Heart left ventricle (tissue), 16 donors: ENCODE measurements around the gene CPNE4. TPM values are rescaled to one million over a fixed set of nuclear protein-coding genes. Genes with fewer than 3 reads are reported as not detected.
A peak's percentile ranks its signal among the peaks of the same experiment; 100 is the strongest.

Source experiments
- ATAC-seq, 4 donors: fragments of 200-7000 bp; cut with Tn5 transposase; one replicate each; pipeline ENCODE4 v1.9.1; 2020 to 2022; ENCODE audit warnings: moderate library complexity in 4 of 4, mild to moderate bottlenecking in 3 of 4, moderate number of reproducible peaks in 1 of 4
- DNase-seq, 5 donors: peaks; one replicate each; pipeline ENCODE4 v3.0.0-alpha.2; 2020
- H3K27ac ChIP-seq, 12 donors: fragments of 200-600 bp; sonication (generic) in 4 of 12; one replicate each; pipeline versions ENCODE4 v1.5.0 to v1.8.0; 2016 to 2022; ENCODE audit warnings: mild to moderate bottlenecking in 2 of 12
- H3K27me3 ChIP-seq, 9 donors: fragments of 200-600 bp; sonication (generic) in 2 of 9; one replicate each; pipeline versions ENCODE4 v1.5.1 to v1.8.0; 2016 to 2022; ENCODE audit warnings: mild to moderate bottlenecking in 3 of 9
- H3K36me3 ChIP-seq, 9 donors: fragments of 200-600 bp; sonication (generic) in 2 of 9; one replicate each; pipeline versions ENCODE4 v1.5.0 to v1.8.0; 2018 to 2022; ENCODE audit warnings: mild to moderate bottlenecking in 2 of 9
- H3K4me1 ChIP-seq, 12 donors: fragments of 200-600 bp; sonication (generic) in 4 of 12; one replicate each; pipeline versions ENCODE4 v1.5.0 to v1.8.0; 2016 to 2022; ENCODE audit warnings: mild to moderate bottlenecking in 3 of 12
- H3K4me3 ChIP-seq, 12 donors: fragments of 200-600 bp; sonication (generic) in 4 of 12; one replicate each; pipeline versions ENCODE4 v1.5.0 to v1.8.0; 2017 to 2022; ENCODE audit warnings: mild to moderate bottlenecking in 9 of 12, moderate library complexity in 4 of 12
- H3K9me3 ChIP-seq, 12 donors: fragments of 200-600 bp; sonication (generic) in 4 of 12; one replicate each; pipeline versions ENCODE4 v1.5.0 to v1.8.0; 2016 to 2022; ENCODE audit warnings: mild to moderate bottlenecking in 1 of 12
- POLR2A ChIP-seq, 2 donors: fragments of 450-650 bp; IDR thresholded peaks; one replicate each; pipeline ENCODE4 v1.6.1; 2017; ENCODE audit warnings: antibody characterized with exemption in 2 of 2, mild to moderate bottlenecking in 2 of 2, moderate library complexity in 2 of 2
- WGBS, 4 donors: extraction: QIAGEN DNeasy Blood & Tissue Kit in 2 of 4; methylation state at CpG; one replicate each; pipeline versions ENCODE4 v1.1.5 to v1.1.7; 2013 to 2018; 5-methylcytosine and 5-hydroxymethylcytosine counted together
- intact Hi-C, 10 donors: fragments of 100-400 bp; cut with DNase I; formaldehyde crosslinking; loops; one replicate each; pipeline versions ENCODE4 v1.11.1 to v1.14.2; 2022
- polyA plus RNA-seq, 2 donors: library from polyadenylated mRNA; stranded (reverse); fragments of 200-250 nt; gene quantifications; one replicate each; pipeline ENCODE4 v1.2.3, GENCODE V29; 2013
- total RNA-seq, 9 donors: library from RNA; depleted of rRNA in 2 of 9; stranded (reverse); fragments of >200 nt in 2 of 9; fragmentation: NEBNext Ultra II Directional in 3 of 9; extraction: Animal tissue kit (Norgen Biotek cat#: 25700) in 3 of 9; gene quantifications; one replicate each; pipeline versions ENCODE4 v1.1.0 to v1.2.4, GENCODE V29; 2016 to 2023
- TF ChIP-seq, protein P1 (sequence below), 12 donors: fragments of 200-600 bp; sonication (generic) in 4 of 12; IDR thresholded peaks; one replicate each; pipeline versions ENCODE4 v1.5.0 to v1.8.0; 2018 to 2022; ENCODE audit warnings: antibody characterized with exemption in 12 of 12, mild to moderate bottlenecking in 5 of 12
- donor health status: ischemic (EF 13 %, LVEDD 7.1; RV severe dilation, severe dysfunction).
- donor health status: healthy with polysubstance abuse.
- donor health status: DM: no; HTN: yes; CAD: no.
- donor health status: DM: no; HTN: no; CAD: no.
- donor health status: ischemic (EF 25% LVEDD 6.9; RV normal size, moderate dysfunction).
- donor health status: ischemic (EF 25% LVEDD 5.7; RV mildly dilated, moderate dysfunction).
- donor health status: healthy.
- donor health status: DM: yes; HTN: yes; CAD: no.
- donor health status: ischemic (EF 35%, LVEDD 5.7; RV mildly dilated, moderate dysfunction).
- donor health status: nonischemic (EF 11% LVEDD 7.7; RV severe dilation, severe dysfunction).
- donor health status: DM: yes; HTN: yes; CAD: no.
- donor health status: PGD.
- donor health status: ischemic (EF 29% LVEDD 5.4; RV normal size, mild dysfunction).
- donor health status: nonischemic (EF 23%, LVEDD 6.1; RV moderate dilation, normal function).

CPNE4 gene
- total and polyA plus RNA-seq, 11 donors = 1.7 to 99.7 (median 24.9) TPM

- peak in 1 of 5 donors; percentile 16 for DNase-seq
- Histone ChIP-seq H3K27ac (peak overlapping the region in 3 of 12 donors; percentile 22 to 32 (median 30)), H3K4me1 (peaks cover 0 to 21% (median 3%) of the 10 kb centered on the region in 12 donors), H3K4me3 (no peak overlapping the region), H3K36me3 (no peaks in the 10 kb centered on the region), H3K9me3 (no peaks in the 10 kb centered on the region), H3K27me3 (no peaks in the 10 kb centered on the region)
- WGBS, 4 donors = 39 to 65% (median 58%) methylated on average over 3 of the region's 3 CpGs
- no peak for ATAC-seq
- TF ChIP-seq, protein P1, sequence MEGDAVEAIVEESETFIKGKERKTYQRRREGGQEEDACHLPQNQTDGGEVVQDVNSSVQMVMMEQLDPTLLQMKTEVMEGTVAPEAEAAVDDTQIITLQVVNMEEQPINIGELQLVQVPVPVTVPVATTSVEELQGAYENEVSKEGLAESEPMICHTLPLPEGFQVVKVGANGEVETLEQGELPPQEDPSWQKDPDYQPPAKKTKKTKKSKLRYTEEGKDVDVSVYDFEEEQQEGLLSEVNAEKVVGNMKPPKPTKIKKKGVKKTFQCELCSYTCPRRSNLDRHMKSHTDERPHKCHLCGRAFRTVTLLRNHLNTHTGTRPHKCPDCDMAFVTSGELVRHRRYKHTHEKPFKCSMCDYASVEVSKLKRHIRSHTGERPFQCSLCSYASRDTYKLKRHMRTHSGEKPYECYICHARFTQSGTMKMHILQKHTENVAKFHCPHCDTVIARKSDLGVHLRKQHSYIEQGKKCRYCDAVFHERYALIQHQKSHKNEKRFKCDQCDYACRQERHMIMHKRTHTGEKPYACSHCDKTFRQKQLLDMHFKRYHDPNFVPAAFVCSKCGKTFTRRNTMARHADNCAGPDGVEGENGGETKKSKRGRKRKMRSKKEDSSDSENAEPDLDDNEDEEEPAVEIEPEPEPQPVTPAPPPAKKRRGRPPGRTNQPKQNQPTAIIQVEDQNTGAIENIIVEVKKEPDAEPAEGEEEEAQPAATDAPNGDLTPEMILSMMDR (IDR thresholded peaks at IDR 0.05) = no peak
- TF ChIP-seq POLR2A (IDR thresholded peaks at IDR 0.05) = no peak
- intact Hi-C loops = no loop called here
Measured at GRCh38 chr3:131821191-131821762, 213.5 kb downstream of the CPNE4 start.

- Histone ChIP-seq H3K4me3 (no peak overlapping the region), H3K4me1 (peaks cover 0 to 21% (median 3%) of the 10 kb centered on the region in 12 donors), H3K9me3 (no peaks in the 10 kb centered on the region), H3K27me3 (no peaks in the 10 kb centered on the region), H3K27ac (peak overlapping the region in 2 of 12 donors; percentile 35 to 36), H3K36me3 (no peaks in the 10 kb centered on the region)
- ATAC-seq (peak in 1 of 4 donors; percentile 66), DNase-seq (peak in 2 of 5 donors; percentile 21 to 23)
- TF ChIP-seq POLR2A (IDR thresholded peaks at IDR 0.05) = no peak
- TF ChIP-seq, protein P1 (IDR thresholded peaks at IDR 0.05) = no peak
- WGBS, 4 donors = 54 to 66% (median 61%) methylated on average over 5 of the region's 5 CpGs
- intact Hi-C loops = no loop called here
Measured at GRCh38 chr3:131819381-131820055, 215.3 kb downstream of the CPNE4 start.

GRCh38 chr3:131812433-131812832 is 222.4 kb downstream of the CPNE4 start:
- TF ChIP-seq, protein P1 (IDR thresholded peaks at IDR 0.05) = no peak
- TF ChIP-seq POLR2A (IDR thresholded peaks at IDR 0.05) = no peak
- intact Hi-C loops = no loop called here
- Histone ChIP-seq H3K9me3 (no peaks in the 10 kb centered on the region), H3K36me3 (no peaks in the 10 kb centered on the region), H3K27ac (no peak overlapping the region), H3K4me1 (no peaks in the 10 kb centered on the region), H3K27me3 (no peaks in the 10 kb centered on the region), H3K4me3 (no peak overlapping the region)
- DNase-seq = no peak
- WGBS, 4 donors = 80 to 85% (median 82%) methylated on average over 1 of the region's 1 CpG
- ATAC-seq = no peak

DNA sequence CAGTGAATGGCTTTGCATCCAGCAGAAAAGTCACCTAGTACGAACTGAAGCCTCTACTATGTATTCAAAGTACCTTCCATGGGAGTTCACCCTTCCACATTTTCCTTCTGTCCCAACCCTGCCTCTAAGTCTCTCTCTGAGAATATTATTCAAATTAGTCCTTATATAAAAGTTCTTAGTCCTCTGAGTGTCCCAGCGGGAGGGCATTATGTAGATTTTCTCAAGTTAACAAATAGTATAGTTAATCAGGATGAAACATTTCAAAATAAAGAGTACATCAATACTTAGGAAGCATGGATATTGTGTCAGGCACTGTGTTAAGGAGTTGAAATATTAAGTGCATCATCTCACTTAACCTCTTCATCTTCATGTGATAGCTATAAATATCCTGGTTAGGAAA is 223.3 kb downstream of the CPNE4 start:
- intact Hi-C loops = no loop called here
- no peak for ATAC-seq
- Histone ChIP-seq H3K4me3 (no peak overlapping the region), H3K27me3 (no peaks in the 10 kb centered on the region), H3K27ac (no peak overlapping the region), H3K36me3 (no peaks in the 10 kb centered on the region), H3K9me3 (no peaks in the 10 kb centered on the region), H3K4me1 (peaks cover 0 to 5% (median 0%) of the 10 kb centered on the region in 12 donors)
- no peak for DNase-seq
- 66 to 74% (median 72%) methylated on average over 2 of the region's 2 CpGs for WGBS, 4 donors
- no peak for TF ChIP-seq POLR2A (IDR thresholded peaks at IDR 0.05)
- TF ChIP-seq, protein P1 (IDR thresholded peaks at IDR 0.05) = no peak
